ENCODE results near the gene ATP2B3.

ATP2B3 gene

GRCh38 chrX:153476666-153477363, 40.6 kb upstream of the ATP2B3 start:
- TF ChIP-seq EP300 (IDR thresholded peaks at IDR 0.05; ENCODE audit: borderline replicate concordance) (no peak), REST (IDR thresholded peaks at IDR 0.05; ENCODE audit: low read depth) (no peak), EGR1 (IDR thresholded peaks at IDR 0.05) (no peak), TEAD4 (IDR thresholded peaks at IDR 0.05) (no peak), YY1 (IDR thresholded peaks at IDR 0.05; ENCODE audit: low read depth) (no peak), CREB1 (IDR thresholded peaks at IDR 0.05; ENCODE audit: low read depth) (no peak), CEBPB (IDR thresholded peaks at IDR 0.05) (no peak), ZBTB7A (IDR thresholded peaks at IDR 0.05; ENCODE audit: low read depth) (no peak), NFIC (IDR thresholded peaks at IDR 0.05) (no peak), TAF1 (IDR thresholded peaks at IDR 0.05; ENCODE audit: low read depth) (no peak), TCF12 (IDR thresholded peaks at IDR 0.05; ENCODE audit: low read depth) (no peak), FOXM1 (IDR thresholded peaks at IDR 0.05; ENCODE audit: borderline replicate concordance, low read depth) (no peak), RAD21 (IDR thresholded peaks at IDR 0.05; ENCODE audit: low read depth) (no peak)
- TF ChIP-seq, protein P1, sequence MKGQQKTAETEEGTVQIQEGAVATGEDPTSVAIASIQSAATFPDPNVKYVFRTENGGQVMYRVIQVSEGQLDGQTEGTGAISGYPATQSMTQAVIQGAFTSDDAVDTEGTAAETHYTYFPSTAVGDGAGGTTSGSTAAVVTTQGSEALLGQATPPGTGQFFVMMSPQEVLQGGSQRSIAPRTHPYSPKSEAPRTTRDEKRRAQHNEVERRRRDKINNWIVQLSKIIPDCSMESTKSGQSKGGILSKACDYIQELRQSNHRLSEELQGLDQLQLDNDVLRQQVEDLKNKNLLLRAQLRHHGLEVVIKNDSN (IDR thresholded peaks at IDR 0.05), result no peak
- TF ChIP-seq, protein P2, sequence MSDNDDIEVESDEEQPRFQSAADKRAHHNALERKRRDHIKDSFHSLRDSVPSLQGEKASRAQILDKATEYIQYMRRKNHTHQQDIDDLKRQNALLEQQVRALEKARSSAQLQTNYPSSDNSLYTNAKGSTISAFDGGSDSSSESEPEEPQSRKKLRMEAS (IDR thresholded peaks at IDR 0.05), result no peak

DNA sequence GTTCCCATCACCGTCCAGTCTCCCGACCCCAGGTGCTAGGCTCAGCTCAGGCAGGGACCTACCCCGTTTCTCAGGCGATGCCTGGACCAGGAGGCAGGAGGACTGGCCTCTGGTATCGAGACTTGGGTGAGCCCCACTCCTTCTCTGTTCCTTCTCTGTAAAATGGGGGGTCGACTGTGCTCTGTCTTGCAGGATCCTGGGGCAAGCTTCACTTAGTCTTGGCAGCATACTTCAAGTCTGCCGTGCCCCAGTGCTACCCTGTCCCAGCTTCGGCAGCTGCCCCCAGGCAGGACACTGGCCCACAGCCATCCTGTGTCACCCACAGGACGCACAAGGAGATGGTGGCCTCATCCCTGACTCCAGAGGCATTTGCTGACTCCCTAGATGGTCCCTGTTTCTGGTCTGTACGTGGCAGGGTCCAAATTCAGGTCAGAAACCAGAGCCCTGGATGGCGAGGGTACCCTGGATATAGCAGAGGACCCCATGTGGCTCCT, 40.0 kb upstream of the ATP2B3 start:
- no peak for TF ChIP-seq CREB1 (IDR thresholded peaks at IDR 0.05; ENCODE audit: low read depth)
- no peak for TF ChIP-seq NFIC (IDR thresholded peaks at IDR 0.05)
- no peak for TF ChIP-seq RAD21 (IDR thresholded peaks at IDR 0.05; ENCODE audit: low read depth)
- no peak for TF ChIP-seq FOXM1 (IDR thresholded peaks at IDR 0.05; ENCODE audit: borderline replicate concordance, low read depth)
- TF ChIP-seq, protein P2 (IDR thresholded peaks at IDR 0.05), result no peak
- no peak for TF ChIP-seq EGR1 (IDR thresholded peaks at IDR 0.05)
- no peak for TF ChIP-seq ZBTB7A (IDR thresholded peaks at IDR 0.05; ENCODE audit: low read depth)
- TF ChIP-seq, protein P1 (IDR thresholded peaks at IDR 0.05), result no peak
- no peak for TF ChIP-seq REST (IDR thresholded peaks at IDR 0.05; ENCODE audit: low read depth)
- no peak for TF ChIP-seq YY1 (IDR thresholded peaks at IDR 0.05; ENCODE audit: low read depth)
- no peak for TF ChIP-seq TEAD4 (IDR thresholded peaks at IDR 0.05)

DNA sequence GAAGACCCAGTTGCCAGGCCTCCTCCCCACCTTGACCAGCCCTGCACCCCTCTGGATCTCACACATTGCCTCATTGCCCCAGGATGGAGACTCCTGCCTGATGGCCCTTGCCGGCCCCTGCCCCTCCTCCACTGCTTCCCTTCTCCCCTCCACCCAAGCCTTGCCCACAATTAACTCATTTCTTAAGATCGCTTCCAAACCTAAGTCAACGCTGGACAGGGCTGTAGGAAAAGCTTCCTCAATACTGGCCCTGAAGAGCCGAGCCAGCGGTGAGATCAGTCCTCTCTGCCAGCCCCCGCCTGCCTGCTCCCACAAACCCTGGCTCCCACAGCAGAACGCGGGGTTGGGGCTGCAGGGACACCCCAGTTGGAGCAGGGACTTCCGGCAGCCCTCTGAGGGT, 39.5 kb upstream of the ATP2B3 start:
- no peak for TF ChIP-seq CREB1 (IDR thresholded peaks at IDR 0.05; ENCODE audit: low read depth)
- no peak for TF ChIP-seq FOXM1 (IDR thresholded peaks at IDR 0.05; ENCODE audit: borderline replicate concordance, low read depth)
- no peak for TF ChIP-seq REST (IDR thresholded peaks at IDR 0.05; ENCODE audit: low read depth)
- no peak for TF ChIP-seq NFIC (IDR thresholded peaks at IDR 0.05)
- no peak for TF ChIP-seq EGR1 (IDR thresholded peaks at IDR 0.05)
- no peak for TF ChIP-seq RAD21 (IDR thresholded peaks at IDR 0.05; ENCODE audit: low read depth)
- no peak for TF ChIP-seq CEBPB (IDR thresholded peaks at IDR 0.05)
- TF ChIP-seq, protein P1 (IDR thresholded peaks at IDR 0.05), result no peak
- TF ChIP-seq EP300 (IDR thresholded peaks at IDR 0.05; ENCODE audit: borderline replicate concordance), result no peak
- no peak for TF ChIP-seq ZBTB7A (IDR thresholded peaks at IDR 0.05; ENCODE audit: low read depth)
- no peak for TF ChIP-seq TEAD4 (IDR thresholded peaks at IDR 0.05)
- TF ChIP-seq TCF12 (IDR thresholded peaks at IDR 0.05; ENCODE audit: low read depth), result no peak

All from Ishikawa (cell line).